ENCODE results near the gene GLRX. TPM values are rescaled to one million over a fixed set of nuclear protein-coding genes. Genes with fewer than 3 reads are reported as not detected.
A peak's percentile ranks its signal among the peaks of the same experiment; 100 is the strongest.

GLRX gene
- total RNA-seq, 1 donor from 2014 or later: 60.2 TPM

- POLR2A ChIA-PET: interaction anchor here (0.7 to 2.3 kb wide), 10 partner anchors 9 to 197 kb away, joined by 3 to 16 read pairs (median 7); partner anchors contain the start of genes GLRX and RFESD
- H3K36me3 Mint-ChIP-seq (ENCODE audit: low read depth): no peaks in the 10 kb centered on the region
Measured at GRCh38 chr5:95843733-95844223, 21.3 kb upstream of the GLRX start.

GRCh38 chr5:95842854-95843544, 20.5 kb upstream of the GLRX start:
- Mint-ChIP-seq H3K27me3 (no peaks in the 10 kb centered on the region), H3K36me3 (ENCODE audit: low read depth) (no peaks in the 10 kb centered on the region), H3K27ac (peak overlapping the region; percentile 85), H3K4me3 (peak overlapping the region; percentile 72), H3K9me3 (no peaks in the 10 kb centered on the region), H3K4me1 (peaks cover 34% of the 10 kb centered on the region)
- ChIA-PET CTCF (interaction anchor here (0.8 to 17.6 kb wide), 13 partner anchors 8 to 197 kb away, joined by 3 to 389 read pairs (median 5); partner anchors contain the start of genes GLRX and RFESD), POLR2A (interaction anchor here (0.7 to 2.3 kb wide), 9 partner anchors 8 to 196 kb away, joined by 3 to 11 read pairs (median 5); partner anchors contain the start of genes GLRX and RFESD)
- intact Hi-C loops (cut with micrococcal nuclease): loop anchor here (1.0 kb wide), 7 partner anchors 8 to 199 kb away; partner anchors contain the start of gene GLRX
- peak; percentile 85 for ATAC-seq (ENCODE audit: low read depth)
- DNase-seq: peak; percentile 48
- TF ChIP-seq, protein P1, sequence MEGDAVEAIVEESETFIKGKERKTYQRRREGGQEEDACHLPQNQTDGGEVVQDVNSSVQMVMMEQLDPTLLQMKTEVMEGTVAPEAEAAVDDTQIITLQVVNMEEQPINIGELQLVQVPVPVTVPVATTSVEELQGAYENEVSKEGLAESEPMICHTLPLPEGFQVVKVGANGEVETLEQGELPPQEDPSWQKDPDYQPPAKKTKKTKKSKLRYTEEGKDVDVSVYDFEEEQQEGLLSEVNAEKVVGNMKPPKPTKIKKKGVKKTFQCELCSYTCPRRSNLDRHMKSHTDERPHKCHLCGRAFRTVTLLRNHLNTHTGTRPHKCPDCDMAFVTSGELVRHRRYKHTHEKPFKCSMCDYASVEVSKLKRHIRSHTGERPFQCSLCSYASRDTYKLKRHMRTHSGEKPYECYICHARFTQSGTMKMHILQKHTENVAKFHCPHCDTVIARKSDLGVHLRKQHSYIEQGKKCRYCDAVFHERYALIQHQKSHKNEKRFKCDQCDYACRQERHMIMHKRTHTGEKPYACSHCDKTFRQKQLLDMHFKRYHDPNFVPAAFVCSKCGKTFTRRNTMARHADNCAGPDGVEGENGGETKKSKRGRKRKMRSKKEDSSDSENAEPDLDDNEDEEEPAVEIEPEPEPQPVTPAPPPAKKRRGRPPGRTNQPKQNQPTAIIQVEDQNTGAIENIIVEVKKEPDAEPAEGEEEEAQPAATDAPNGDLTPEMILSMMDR (IDR thresholded peaks at IDR 0.05): no peak

More at GRCh38 chr5:95843733-95844223, 21.3 kb upstream of the GLRX start:
- Mint-ChIP-seq H3K4me1 (peaks cover 34% of the 10 kb centered on the region), H3K4me3 (no peak overlapping the region), H3K27ac (no peak overlapping the region), H3K27me3 (no peaks in the 10 kb centered on the region), H3K9me3 (no peaks in the 10 kb centered on the region)
- TF ChIP-seq, protein P1 (IDR thresholded peaks at IDR 0.05): no peak
- ATAC-seq (ENCODE audit: low read depth) (no peak), DNase-seq (no peak)
- CTCF ChIA-PET: interaction anchor here (0.8 to 17.6 kb wide), 15 partner anchors 7 to 198 kb away, joined by 3 to 389 read pairs (median 4); partner anchors contain the start of genes GLRX and RFESD
- intact Hi-C loops (cut with micrococcal nuclease): loop anchor here (1.0 kb wide), 7 partner anchors 8 to 199 kb away; partner anchors contain the start of gene GLRX

DNA sequence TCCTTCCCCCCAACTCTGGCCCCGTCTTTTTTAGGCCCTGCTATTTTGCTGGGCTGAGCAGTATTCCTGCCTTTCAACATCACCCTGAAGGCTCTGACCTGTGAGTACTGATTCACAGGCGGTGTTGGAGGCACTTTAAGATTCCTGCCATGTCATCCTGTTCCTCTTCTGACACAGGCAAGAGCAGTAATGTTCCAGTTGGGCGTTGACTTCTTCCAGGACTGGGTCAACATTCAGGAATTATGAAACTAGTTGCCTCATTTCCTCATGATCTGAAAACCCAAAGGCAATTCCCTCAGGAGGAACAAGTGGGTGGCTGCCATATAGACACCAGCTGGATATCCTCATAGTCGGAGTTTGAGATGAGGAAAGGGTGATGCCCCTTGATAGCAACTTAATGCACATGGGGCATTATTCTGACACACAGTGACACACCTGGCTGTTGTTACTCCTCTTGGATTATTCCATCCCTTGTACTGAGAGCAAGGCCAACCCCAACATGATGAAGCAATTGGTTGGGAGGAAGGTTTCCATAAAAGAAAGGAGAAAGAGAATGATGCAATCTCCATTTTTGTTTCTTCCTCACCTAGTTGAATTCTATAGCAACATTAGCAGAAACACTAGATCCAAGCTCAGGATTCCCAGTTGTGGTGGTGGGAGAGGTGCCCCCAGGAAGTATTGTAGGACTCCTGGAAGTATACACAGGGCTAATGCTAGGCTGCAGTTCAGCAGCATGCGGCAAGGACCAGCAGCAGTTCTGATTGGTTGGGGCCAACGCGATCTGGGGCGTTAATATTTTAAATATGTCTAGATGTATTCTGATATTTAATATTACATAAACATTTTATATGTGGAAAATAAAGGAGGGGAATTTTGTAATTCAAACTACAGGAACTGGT, 19.6 kb upstream of the GLRX start:
- ChIA-PET POLR2A (interaction anchor here (1.0 to 9.0 kb wide), 4 partner anchors 21 to 196 kb away, joined by 4 to 233 read pairs (median 9); partner anchors contain the start of genes GLRX and RFESD), CTCF (interaction anchor here (0.9 to 17.6 kb wide), 4 partner anchors 58 to 196 kb away, joined by 3 to 389 read pairs (median 21); partner anchors contain the start of gene RFESD)
- Mint-ChIP-seq H3K4me1 (peaks cover 34% of the 10 kb centered on the region), H3K9me3 (no peaks in the 10 kb centered on the region), H3K27ac (peak overlapping the region; percentile 85), H3K27me3 (no peaks in the 10 kb centered on the region), H3K36me3 (ENCODE audit: low read depth) (no peaks in the 10 kb centered on the region), H3K4me3 (no peak overlapping the region)
- TF ChIP-seq, protein P1 (IDR thresholded peaks at IDR 0.05): no peak
- intact Hi-C loops (cut with micrococcal nuclease): no loop called here
- no peak for ATAC-seq (ENCODE audit: low read depth)
- no peak for DNase-seq

- Mint-ChIP-seq H3K4me3 (no peak overlapping the region), H3K27ac (peak overlapping the region; percentile 36), H3K36me3 (ENCODE audit: low read depth) (no peaks in the 10 kb centered on the region), H3K27me3 (no peaks in the 10 kb centered on the region), H3K4me1 (peaks cover 42% of the 10 kb centered on the region), H3K9me3 (no peaks in the 10 kb centered on the region)
- TF ChIP-seq, protein P1 (IDR thresholded peaks at IDR 0.05): no peak
- ChIA-PET POLR2A (interaction anchor here (0.7 to 9.0 kb wide), 5 partner anchors 10 to 195 kb away, joined by 3 to 233 read pairs (median 7); partner anchors contain the start of genes GLRX and RFESD), CTCF (interaction anchor here (1.4 to 17.6 kb wide), 5 partner anchors 8 to 177 kb away, joined by 3 to 389 read pairs (median 5); partner anchors contain the start of gene ELL2)
- no peak for ATAC-seq (ENCODE audit: low read depth)
- no peak for DNase-seq
- intact Hi-C loops (cut with micrococcal nuclease): no loop called here
Measured at GRCh38 chr5:95840956-95841705, 18.6 kb upstream of the GLRX start.
